ENCODE measurements around the gene WT1.

- TF ChIP-seq EZH2 (IDR thresholded peaks at IDR 0.05; ENCODE audit: borderline replicate concordance, low read length) = no peak
- no peak for TF ChIP-seq CTCF (IDR thresholded peaks at IDR 0.05; ENCODE audit: low read length)
Measured at GRCh38 chr11:32435511-32435941, at the start of gene WT1.
